Measurements from ENCODE around the gene LIN9.

Gene LIN9

DNA sequence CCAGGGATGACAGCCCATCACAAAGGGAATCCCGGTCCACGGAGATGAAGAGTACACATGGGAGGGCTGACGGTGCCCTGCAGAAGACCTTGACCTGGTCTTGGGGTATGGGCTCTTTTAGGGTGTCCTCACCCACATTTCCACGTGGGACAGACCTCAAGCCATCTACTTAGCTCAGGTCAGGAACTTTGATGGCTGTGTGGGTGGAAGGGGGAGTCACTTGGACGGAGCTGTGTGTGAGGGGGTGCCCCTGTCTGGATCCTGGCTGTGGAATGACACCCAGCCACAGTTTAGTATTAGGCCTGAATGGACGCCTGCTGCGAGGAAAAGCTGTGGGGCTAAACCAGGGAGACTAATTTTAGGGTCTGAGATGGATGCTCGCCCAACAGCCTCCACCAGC, 96.4 kb downstream of the LIN9 start:
- in situ Hi-C loops (cut with MboI; ENCODE audit: low sequenced_read_pairs, unreplicated experiment) = no loop called here
- no peak for DNase-seq (ENCODE audit: low spot score)
- TF ChIP-seq, protein P1, sequence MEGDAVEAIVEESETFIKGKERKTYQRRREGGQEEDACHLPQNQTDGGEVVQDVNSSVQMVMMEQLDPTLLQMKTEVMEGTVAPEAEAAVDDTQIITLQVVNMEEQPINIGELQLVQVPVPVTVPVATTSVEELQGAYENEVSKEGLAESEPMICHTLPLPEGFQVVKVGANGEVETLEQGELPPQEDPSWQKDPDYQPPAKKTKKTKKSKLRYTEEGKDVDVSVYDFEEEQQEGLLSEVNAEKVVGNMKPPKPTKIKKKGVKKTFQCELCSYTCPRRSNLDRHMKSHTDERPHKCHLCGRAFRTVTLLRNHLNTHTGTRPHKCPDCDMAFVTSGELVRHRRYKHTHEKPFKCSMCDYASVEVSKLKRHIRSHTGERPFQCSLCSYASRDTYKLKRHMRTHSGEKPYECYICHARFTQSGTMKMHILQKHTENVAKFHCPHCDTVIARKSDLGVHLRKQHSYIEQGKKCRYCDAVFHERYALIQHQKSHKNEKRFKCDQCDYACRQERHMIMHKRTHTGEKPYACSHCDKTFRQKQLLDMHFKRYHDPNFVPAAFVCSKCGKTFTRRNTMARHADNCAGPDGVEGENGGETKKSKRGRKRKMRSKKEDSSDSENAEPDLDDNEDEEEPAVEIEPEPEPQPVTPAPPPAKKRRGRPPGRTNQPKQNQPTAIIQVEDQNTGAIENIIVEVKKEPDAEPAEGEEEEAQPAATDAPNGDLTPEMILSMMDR (IDR thresholded peaks at IDR 0.05; ENCODE audit: borderline replicate concordance, control extremely low read depth, extremely low read depth, insufficient read depth, missing control alignments) = no peak

DNA sequence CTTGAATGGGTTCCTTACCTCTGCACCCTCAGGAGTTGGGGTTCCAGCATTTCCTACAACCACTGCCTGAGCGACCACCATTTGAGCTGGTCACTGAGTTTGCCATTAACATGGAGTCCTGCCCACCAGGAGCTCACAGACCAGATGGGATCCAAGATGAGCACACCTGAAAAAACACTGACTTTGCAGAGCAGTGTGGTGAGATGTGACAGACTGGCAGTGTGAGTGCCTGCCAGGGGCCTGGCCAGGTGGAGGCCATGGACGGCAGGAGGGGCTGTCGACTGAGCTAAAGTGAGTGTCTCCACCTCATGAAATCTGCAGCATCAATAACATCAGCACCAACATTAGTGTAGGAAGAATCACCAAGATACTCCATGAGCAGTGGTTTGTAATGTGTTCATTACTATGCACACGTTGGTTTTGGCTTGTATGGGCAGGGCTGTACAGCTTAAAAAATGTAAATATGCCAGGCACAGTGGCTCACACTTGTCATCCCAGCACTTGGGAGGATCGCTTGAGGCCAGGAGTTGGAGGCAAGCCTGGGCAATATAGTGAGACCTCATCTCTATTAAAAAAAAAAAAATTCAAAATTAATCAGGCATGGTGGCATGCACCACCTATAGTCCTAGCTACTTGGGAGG, 97.7 kb downstream of the LIN9 start:
- DNase-seq (ENCODE audit: low spot score) = no peak
- in situ Hi-C loops (cut with MboI; ENCODE audit: low sequenced_read_pairs, unreplicated experiment) = no loop called here
- TF ChIP-seq, protein P1 (IDR thresholded peaks at IDR 0.05; ENCODE audit: borderline replicate concordance, control extremely low read depth, extremely low read depth, insufficient read depth, missing control alignments) = no peak

DNA sequence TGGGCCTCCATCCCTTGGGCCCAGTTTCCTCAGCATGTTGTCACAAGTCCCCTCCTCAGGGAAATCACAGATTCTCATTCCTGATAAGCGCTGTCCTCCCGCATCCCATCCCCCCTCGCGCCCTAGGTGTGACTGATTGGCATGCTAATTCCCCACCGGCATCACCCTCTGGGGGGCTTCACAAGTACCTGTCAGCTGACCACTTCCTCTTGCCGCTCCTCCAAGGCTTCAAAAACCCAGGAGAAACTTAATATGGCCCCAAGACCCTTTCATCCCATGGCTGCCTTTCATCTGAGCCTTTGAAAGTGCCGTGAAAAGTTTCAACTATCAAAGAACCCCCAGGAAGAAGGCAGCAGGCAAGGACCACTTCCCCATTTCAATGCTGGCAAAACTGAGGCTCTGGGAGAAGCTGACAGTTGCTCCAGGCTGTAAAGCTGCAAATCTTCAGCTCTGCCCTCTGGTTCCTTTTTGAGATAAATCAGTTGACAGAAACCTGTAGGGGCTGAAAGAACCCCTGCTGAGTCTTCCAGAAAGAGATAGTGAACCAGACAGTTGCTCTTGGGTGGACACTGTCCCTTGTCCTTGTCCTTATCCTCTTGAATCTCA, 98.3 kb downstream of the LIN9 start:
- in situ Hi-C loops (cut with MboI; ENCODE audit: low sequenced_read_pairs, unreplicated experiment) = no loop called here
- TF ChIP-seq, protein P1 (IDR thresholded peaks at IDR 0.05; ENCODE audit: borderline replicate concordance, control extremely low read depth, extremely low read depth, insufficient read depth, missing control alignments) = no peak
- no peak for DNase-seq (ENCODE audit: low spot score)

DNA sequence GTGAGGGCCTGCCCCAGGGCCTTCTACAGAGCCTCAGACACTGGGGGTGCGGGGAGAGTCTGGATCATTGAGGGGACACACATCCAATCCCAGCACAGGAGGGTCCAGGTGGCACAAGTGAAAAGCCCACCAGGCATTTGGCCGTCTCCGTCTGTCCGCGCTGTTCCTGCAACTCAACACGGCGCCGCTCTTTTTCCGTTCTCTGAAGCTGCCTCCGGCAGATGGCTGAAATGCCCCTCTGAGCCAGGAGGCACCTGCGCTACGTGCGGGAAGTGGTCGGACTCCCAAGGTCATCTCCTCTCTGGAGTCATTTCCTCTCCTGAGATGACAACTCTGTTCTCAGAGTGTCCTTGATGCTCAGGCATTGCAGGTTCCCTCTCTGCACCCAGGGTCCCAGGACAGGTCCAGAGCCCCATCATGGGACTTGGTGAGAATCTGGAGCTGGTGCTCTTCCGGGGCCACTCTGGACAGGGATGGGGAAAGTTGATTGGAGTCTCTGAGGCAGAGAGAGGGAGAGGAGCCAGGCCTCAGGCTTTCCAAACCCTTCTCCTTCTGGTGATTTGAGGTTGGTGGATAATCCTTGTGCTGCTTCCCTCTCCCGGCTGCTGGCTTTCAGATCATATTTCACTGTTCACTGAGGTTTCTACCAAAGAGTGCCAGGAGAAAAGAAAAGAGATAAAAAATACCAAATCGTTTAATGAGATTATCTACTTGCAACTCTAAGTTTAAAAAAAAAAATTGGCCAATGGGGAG, 99.5 kb downstream of the LIN9 start:
- no peak for DNase-seq (ENCODE audit: low spot score)
- TF ChIP-seq, protein P1 (IDR thresholded peaks at IDR 0.05; ENCODE audit: borderline replicate concordance, control extremely low read depth, extremely low read depth, insufficient read depth, missing control alignments) = no peak

DNA sequence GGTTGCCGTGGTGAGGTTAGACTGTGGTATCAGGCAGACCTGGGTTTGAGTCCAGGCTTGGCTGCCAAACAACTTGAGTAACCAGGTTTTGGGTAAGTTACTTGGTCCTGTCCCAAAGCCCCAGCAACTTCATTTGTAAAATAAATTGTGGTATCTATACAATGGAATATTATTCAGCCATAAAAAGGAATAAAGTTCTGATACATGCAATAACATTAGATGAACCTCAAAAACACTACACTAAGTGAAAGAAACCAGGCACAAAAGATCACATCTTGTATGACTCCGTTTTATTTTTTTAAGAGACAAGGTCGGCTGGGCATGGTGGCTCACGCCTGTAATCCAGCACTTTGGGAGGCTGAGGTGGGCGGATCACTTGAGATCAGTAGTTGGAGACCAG, 101.9 kb downstream of the LIN9 start:
- no peak for DNase-seq (ENCODE audit: low spot score)
- TF ChIP-seq, protein P1 (IDR thresholded peaks at IDR 0.05; ENCODE audit: borderline replicate concordance, control extremely low read depth, extremely low read depth, insufficient read depth, missing control alignments) = no peak
- in situ Hi-C loops (cut with MboI; ENCODE audit: low sequenced_read_pairs, unreplicated experiment) = no loop called here

More for the DNA sequence above, 99.5 kb downstream of the LIN9 start:
- in situ Hi-C loops (cut with MboI; ENCODE audit: low sequenced_read_pairs, unreplicated experiment) = no loop called here

DNA sequence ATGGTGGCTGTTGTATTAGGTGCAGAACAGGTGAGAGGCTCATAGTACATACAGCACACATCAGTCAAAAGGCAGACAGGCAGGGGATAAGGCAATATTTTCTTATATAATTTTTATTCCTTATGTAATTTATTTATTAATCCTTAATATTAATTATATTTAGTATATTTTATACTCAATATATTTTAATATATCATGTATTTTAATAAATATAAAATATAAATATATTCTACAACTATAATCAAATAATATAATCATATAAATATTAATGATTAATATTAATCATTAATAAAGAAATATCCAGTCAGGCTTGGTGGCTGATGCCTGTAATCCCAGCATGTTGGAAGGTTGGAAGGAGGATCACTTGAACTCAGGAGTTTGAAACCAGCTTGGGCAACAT, 104.8 kb downstream of the LIN9 start:
- in situ Hi-C loops (cut with MboI; ENCODE audit: low sequenced_read_pairs, unreplicated experiment) = no loop called here
- TF ChIP-seq, protein P1 (IDR thresholded peaks at IDR 0.05; ENCODE audit: borderline replicate concordance, control extremely low read depth, extremely low read depth, insufficient read depth, missing control alignments) = no peak

More for the DNA sequence above, 104.8 kb downstream of the LIN9 start:
- DNase-seq (ENCODE audit: low spot score) = no peak

Data from GM13976 (cell line).